Amniotic stem cell (primary cell): ENCODE results near the gene RXYLT1.
A peak's percentile ranks its signal among the peaks of the same experiment; 100 is the strongest.

Experiments
- DNase-seq: peaks from one replicate; lab custom pipeline; 2025; lab: John Stamatoyannopoulos, UW

Gene RXYLT1

DNA sequence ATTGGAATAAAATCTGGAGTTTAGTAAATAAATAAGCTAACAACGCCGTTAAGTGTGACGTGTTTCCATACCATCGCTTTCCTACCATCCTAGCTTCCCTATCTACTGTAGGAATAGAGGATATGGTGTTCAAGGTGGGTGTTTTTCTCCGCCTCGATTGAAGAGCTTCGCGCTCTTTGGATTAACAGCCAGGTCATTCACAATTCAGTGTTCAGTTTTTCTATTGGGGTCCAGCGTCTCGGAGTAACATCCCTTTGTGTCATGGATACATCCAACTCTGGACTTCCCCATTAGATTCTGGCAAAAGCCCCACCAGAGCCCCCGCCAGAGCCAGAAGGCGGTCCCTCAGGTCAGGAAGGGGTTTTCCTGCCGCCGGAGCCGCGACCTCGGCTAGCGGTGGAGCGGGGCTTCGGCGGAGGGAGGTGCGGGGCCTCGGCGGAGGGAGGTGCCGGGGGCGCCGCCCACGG lies 63.6 kb downstream of the RXYLT1 start:
- DNase-seq = no peak

DNA sequence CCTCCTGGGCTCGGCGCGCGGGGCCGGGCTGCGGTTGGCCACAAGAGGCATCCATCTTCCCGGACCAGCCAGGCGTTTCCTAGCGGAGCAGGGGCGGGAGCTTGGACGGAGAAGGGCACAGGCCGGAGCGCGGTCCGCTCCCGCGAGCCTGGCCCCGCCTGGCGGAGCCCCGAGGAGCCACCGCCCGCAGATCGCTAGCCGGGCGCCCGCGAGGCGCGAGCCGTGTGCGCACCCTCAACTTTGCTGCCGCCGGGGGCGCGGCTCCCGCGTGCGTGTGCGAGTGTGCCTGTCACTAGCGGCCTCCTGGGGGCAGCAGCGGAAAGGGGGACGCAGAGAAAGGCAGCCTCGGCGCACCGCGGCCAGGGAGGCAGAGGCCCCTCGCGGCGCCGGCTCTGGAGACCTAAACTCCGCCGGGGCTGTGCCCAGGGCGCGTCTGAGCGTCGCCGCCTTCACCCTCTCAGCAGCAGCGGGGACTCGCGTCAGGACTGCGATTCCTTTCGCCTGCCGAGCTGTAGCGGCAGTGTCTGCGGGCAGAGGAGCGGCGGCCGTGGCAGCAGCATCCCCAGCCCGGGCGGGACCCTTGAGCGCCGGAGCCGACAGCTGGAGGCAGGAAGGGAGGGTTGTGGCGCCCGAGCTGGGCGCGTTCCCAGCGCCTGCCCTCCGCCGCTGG lies 64.1 kb downstream of the RXYLT1 start:
- peak; percentile 99 for DNase-seq

DNA sequence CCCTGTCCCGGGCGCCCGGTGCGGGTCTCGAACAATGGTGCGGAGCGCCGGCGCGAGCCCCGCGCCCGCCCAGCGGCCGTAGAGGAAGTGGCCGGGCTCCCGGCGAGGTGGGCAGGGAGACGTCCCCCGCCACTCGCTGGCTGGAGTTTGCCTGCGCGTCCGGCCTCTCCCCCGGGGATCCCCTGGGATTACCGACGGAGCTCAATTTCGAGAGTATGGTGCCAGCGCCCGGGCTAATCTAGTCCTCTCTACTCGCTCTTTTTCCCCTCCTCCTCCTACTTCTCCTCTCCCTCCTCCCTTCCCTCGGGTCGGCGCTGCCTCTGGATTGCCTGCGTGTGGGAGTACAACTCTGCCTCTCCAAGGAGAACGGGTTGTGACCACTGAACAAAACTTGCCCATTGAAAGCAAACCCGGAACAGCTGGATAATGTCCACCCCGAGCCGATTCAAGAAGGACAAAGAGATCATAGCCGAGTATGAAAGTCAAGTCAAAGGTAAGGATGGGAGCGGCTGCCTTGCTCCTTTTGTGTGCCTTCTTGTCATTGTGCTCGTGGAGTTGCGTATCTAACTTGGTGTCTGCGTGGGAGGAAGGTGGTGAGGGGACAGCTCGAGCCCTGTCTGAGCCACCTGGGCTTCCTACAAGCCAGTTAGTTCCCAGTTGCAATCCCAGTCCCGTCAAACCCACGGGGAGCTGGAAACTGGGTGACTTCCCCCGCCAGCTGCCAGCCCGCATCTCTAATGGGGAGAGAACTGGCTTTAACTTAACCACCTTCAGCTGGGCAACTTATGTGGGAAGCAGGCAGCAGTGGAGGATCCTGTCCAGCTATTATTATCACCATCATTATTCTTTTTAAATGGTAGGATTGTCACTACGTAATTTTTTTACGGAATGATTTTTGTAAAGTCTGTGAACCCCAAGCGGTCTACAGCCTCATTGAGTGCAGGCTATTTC lies 65.0 kb downstream of the RXYLT1 start, which contains the start of gene SRGAP1:
TSS of gene SRGAP1 (plus strand) at position 310 of the 951 bp plus-strand sequence. CDS start at position 427, 117 bp downstream.
- peak; percentile 31 for DNase-seq

DNA sequence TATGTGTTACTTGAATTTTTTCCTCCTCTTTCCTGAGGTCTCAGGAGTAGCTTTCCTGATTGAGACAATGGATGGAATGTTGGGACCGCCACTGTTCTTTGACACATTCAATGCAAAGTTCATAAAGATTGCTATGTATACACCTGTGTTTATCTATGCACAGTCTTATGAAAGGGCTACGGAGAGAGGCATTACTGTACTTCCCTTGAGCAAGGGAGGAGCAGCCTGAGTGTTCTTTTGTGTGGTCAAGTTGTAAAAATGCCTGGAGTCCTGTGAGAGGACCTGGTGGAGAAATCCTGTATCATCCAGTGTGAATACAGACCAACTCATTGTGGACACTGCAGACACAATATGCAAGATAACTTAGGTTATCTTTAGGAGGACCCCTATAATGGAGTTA lies 66.0 kb downstream of the RXYLT1 start:
- no peak for DNase-seq

DNA sequence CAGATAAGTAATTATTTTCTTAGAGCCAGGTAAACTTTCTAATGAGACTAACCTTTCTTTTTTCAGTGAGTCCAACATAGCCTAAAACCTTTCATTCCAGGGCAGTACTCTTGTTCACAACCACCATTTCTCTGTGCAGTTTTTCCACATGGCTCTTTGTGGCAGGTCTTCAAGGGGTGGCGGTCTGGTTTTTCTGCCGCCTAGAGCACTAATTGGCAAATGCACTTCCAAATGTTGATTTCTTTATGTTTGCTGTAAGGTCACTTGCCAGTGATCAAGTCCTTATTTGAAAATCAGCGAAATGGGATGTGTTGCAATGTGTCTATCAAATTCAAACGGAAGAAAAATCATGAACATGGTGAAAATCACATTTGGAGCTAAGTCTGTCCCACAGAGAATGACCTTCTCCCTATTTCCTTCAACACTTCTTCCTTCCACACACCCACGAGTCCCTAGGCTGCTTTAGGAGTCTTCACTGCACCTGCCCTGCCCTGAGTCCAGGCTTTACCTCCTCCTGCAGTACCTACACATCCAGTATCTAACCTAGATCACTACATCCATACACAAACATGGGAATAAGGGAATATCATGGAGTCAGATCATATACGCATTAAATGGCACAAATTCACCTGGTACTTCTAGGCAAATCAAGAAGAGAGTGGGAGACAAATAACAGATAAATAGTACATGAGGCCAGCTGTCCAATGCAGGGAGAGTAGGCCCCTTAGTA lies 66.7 kb downstream of the RXYLT1 start:
- DNase-seq = no peak

DNA sequence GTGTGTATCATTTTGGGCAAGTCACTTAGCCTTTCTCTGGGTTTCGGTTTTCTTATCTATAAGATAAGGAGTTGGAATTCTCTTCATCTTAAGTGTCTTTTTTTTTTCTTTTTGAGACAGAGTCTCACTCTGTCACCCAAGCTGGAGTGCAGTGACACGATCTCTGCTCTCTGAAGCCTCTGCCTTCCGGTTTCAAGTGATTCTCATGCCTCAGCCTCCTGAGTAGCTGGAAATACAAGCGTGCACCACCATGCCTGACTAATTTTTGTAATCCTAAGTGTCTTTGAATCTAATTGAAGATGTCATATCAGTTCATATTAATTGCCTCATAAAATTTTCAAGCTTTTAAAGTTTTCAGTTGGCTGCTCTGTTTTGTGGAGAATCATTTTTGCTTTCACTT lies 68.7 kb downstream of the RXYLT1 start:
- no peak for DNase-seq

DNA sequence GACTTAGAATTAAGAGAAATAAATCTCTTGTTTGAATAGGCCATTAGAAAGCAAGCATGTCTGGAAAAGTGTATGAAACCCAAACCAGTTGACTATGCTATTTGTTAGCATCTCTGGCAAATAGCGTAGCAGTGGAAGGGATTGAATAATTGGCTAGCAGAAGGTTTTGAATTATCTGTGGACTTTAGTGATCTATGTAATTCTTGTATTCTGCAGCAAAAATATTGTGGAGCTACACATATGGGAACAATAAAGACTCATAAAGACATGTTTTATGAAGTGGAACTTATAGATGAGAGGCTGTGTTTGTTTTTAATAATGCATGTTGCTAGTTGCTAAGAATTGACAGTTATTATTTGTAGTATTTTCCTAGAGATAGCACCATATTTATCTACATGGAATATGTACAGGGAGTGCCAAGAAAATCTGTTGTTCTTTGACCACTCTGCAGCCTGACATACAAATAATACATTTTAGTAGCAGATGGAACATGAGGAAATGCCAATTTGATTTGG lies 69.5 kb downstream of the RXYLT1 start:
- DNase-seq = no peak

DNA sequence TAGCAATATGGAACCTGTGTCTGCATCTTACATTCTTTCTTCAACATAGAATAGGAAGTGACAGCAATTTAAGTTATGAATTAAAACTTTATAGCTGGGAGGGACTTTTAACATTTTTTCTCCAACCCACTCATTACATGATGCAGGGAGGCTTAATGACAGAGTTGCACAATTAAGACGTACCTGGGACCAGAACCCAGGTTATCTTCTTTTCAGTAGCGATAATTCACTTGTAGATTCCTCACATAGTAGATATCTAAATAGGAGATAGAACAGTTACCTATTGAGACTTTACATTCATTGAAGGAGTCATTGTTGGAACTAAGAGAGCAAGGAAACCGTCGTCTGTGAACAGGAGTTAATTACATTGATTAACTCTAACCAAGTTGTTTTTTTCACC lies 69.9 kb downstream of the RXYLT1 start:
- no peak for DNase-seq

DNA sequence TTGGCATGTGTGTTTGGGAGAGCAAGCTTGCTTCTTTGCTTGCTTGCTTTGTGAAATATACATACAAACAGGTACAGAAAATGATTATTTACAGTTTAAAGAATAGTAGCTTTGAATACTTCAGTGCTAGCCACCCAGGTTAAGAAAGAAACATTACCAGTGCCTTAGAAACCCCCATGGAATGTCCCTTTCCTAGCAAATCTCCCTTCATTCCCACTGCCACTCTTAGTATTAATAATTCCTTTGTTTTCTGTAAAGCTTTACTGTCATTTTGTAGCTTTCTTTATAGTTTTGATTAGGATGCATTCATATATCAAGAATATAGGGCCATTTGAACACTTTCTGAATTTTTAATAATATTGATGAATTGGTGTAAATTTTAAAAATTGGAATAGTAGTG lies 74.3 kb downstream of the RXYLT1 start:
- no peak for DNase-seq

DNA sequence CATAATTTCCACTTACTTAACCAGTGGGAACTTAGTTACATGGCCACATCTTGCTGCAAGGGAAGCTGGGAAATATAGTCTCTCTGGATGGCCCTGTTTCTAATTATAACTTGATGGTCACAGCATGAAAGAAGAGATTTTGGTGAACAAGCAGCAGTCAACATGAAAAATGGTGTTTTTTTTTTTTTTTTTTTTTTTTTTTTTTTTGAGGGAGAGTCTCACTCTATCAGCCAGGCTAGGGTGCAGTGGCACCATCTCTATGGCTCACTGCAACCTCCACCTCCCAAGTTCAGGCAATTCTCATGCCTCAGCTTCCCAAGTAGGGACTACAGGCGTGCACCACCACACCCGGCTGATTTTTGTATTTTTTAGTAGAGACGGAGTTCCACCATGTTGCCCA lies 75.6 kb downstream of the RXYLT1 start:
- DNase-seq = no peak

DNA sequence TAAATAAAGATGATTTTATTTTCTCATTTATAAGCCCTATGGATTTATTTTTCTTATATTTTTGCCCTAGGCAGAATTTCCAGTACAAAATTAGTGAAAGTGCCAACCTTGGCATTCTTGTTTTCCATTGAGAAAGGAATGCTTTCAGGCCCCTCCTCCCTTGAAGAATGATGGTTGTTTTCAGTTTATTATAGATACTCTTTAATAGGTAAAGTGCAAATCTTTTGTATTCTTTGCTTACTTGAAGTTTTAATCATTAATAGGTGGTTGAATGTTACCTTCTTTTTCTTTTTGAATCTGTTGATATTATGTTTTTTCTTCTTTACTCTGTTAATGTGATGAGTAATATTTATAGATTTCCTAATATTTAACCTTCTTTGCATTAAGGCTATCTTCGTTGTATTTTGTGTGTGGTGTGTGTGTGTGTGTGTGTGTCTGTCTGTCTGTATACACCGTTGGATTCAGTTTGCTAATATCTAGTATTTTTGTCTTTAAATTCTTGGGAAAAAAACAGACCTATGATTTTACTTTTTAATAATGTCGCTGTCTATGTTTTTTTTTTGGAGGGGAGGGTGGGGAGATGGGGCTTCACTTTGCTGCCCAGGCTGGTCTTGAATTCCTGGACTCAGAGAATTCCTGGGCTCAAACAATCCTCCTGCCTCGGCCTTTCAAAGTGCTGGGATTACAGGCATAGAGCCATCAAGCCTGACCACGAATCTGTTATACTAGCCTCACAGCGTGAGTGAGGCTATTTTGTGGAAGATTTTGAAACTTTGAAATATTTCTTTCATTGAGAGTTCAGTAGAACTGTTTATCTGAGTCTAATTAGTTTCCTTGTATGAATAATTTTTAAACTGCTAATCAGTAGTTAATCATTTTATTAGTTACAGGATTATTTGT lies 78.3 kb downstream of the RXYLT1 start:
- DNase-seq = no peak
